DMS114 treated with DMSO at 0.1 percent for 48 hours (cell line): ENCODE measurements around the gene MRPL34.

ENCODE experiments used
- DNase-seq: peaks from one replicate; lab custom pipeline; 2025; ENCODE audit not compliant: unreplicated experiment; lab: John Stamatoyannopoulos, UW

Gene MRPL34

DNA sequence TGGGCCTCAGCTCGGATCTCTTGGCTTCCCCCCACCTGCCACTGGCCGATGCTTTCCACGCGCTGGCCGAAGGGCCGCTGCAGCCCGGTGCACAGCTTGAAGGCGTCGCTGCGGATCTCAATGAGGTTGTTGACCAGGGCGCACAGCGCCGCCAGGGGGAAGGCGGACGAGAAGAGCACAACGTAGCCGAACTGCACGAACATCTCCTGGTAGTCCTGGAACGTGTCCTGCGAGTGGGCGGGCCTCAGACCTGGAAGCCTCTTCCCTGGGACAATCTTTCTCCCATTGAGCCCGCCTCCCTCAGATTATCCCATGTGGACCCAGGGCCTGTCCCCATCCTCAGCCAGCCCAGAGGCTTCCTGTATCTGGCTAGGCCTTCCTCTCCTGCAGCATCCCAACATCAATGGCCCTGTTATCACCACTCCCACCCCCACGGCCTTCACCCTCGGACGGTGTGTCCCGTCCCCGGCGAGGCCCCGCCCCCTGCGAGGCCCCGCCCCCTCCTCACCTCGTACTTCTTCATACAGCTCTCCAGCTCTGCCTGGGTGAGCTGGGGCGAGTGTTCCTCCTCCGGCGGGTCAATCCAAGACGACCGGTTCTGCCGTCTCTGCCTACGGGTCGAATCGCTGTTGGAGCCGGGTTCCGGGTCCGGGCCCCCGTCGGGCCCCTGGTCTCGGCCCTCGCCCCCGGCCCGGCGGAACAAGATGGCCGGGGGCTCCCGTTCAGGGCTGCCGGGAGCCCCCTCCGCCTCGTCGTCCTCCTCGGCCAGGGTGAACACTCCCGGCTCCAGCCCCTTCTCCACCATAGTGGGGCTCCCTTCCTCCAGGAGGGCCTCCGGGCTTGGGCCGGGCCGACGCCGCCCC lies 22.2 kb downstream of the MRPL34 start:
- no peak for DNase-seq

DNA sequence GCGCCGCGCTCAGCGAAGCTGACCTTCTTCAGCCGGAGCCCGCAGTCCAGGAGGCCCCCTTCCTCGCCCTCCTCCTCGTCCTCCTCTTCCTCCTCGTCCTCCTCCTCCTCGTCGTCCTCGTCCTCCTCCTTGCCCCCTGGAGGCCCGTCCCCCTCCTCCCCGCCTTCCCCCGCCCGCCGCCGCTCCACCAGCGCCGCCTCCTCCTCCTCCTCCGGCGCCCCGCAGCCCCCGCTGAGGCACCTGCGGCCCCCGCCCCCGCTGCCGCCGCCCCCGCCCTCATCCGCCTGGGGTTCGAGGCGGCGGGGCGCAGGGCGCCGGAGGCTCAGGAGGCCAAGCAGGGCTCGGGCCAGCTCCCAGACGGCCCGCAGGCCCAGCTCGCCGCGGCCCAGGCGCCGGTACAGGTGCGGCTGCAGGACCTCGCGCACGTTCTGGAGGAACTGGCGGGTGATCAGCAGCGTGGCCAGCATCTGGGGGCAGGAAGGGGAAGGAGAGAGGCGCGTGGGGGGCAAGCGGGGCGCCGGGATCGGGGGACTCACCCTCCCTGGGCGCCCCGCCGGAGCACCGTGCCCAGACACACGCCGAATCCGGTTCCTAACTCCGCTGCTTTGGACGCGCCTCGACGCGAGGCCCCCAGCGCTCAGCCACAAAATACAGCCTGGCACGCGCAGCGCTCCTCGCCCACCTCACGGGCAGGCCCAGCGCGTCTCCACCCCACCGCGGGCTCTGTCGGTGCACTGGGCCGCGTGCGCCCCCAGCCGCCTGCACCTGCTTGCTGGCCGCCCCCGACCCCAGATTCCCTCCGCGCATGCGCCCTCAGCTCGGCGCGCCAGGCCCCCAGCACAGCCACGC lies 23.1 kb downstream of the MRPL34 start:
- no peak for DNase-seq

GRCh38 chr19:17329366-17330261 lies 23.9 kb downstream of the MRPL34 start:
- no peak for DNase-seq

GRCh38 chr19:17330262-17331044 lies 24.8 kb downstream of the MRPL34 start:
- DNase-seq: no peak

GRCh38 chr19:17331045-17331558 lies 25.4 kb downstream of the MRPL34 start:
- DNase-seq: no peak

DNA sequence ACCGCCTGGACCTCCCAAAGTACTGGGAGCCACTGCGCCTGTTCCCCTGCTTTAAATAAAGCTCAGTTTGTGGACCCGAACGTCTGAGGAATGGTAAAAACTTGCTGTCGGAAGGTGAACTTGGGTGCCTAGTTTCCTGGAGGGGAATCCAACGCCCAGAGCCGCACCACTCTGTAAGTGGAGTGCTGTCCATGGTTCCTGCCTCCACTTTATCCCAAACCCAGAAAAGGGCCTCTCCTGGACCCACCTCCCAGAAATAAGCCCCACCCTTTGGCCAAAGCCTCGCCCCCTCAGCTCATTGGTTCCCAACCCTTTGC lies 26.6 kb downstream of the MRPL34 start:
- DNase-seq: no peak

GRCh38 chr19:17332677-17333581 lies 27.3 kb downstream of the MRPL34 start:
- DNase-seq: peak; percentile 42

DNA sequence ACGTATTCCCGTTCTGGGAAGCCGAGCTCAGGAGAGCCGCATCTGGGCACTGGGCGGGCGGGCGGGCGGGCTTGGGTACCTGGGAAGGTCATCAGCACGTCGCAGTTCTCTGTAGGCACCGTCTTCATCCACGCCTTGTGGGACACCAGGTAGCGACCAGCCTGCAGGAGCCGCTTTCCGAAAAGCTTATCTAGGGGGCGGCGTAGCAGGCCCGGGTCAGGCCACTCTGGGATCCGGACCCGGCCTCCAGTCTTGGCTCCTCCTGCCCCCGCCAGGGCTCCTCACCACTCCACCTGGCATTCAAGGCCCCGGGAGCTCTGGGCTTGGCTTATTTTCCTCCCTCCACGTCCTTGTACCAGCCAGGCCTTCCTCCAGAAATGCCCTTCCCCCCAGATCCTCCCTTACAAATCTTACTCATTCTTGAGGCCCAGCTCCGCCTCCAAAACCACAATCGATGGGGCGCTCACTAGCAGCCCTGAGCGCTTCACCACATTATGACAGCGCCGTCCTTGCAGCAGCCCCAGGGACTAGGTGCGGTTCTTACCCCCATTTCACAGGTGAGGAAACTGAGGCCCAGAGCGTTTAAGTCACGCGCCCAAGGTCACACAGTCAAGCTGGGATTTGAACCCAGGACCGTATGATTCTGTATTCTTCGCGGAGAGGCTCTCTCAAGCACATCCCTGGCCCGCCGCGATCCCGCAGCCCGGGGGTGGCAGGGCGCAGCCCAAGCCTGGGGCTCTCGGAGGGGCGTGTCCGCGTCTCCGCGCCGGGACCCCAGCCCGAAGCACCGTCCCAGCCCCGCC lies 28.1 kb downstream of the MRPL34 start:
- DNase-seq: peak; percentile 15

GRCh38 chr19:17334414-17335409 lies 29.0 kb downstream of the MRPL34 start, which contains the start of gene ANO8:
ANO8 (minus strand) TSS chr19:17334855; CDS start chr19:17334670, 185 bp downstream.
- peak; percentile 97 for DNase-seq

- no peak for DNase-seq
Measured at GRCh38 chr19:17335575-17335974, 29.9 kb downstream of the MRPL34 start.

DNA sequence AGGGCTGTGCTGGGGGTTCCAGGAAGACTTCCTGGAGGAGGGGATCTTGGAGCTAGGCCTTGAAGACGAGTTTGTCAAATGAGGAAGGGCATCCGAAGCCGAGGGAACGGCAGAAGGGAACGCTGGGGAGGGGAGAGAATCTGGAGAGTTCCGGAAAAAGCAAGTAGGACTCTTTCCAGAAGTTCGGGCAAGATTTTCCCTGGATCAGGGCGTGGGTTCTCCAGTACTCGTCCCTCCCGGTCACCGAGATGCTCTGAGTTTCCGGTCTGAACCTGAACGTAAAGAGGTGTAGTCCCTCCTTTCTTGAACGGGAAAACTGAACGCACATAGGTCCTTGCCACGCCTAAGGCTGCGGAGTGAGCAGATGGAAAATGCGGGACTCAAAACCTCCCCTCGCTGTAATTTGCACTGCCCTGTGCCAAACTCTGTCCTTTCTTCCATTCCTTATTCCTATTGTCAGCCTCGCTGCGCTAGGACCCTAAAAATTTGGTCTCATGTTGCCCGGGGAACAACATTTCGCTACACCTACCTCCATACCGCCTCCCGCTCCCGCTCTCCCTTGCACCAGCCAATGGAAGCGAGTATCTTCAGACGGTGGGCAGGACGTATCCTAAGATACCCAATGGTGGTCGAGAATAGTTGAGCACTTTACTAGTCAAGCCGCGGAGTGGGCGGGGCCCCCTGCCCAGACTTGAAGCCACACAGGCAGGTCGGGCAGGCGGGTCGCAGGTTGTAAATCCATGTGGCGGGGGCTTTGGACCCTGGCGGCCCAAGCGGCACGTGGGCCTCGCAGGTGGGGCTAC lies 31.4 kb downstream of the MRPL34 start, which contains the start of gene GTPBP3:
Gene GTPBP3, plus strand, starts transcription at position 682 of the 803 bp plus-strand sequence. Its CDS starts 59 bp downstream, at position 741.
- peak; percentile 99 for DNase-seq

DNA sequence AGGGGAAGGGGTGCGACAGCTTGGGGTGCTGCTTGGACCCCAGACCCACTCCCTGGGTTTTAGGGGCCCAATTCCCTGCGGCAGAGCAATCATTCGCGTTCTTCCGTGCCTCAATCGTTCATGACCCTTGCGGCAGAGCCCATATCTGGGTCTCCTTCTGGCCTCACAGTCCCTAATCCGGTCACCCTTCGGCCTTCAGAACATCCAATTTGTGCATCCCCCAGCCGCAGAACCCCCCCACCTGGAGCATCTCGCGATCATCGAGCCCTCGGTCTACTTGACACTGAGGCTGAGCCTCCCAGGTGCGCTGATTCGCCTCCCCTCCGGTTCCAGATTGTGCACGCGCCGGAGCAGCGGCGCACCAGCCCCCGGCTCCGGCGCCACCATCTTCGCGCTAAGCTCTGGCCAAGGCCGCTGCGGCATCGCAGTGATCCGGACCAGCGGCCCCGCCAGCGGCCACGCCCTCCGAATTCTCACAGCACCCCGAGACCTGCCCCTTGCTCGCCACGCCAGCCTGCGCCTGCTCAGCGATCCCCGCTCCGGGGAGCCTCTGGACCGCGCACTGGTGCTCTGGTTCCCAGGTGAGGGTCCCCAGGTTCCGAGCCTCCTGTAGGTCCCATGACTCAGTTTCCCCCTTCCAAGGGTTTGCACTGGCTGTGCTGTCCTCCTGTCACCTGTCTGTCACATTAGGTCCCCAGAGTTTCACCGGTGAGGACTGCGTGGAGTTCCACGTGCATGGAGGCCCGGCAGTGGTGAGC lies 32.2 kb downstream of the MRPL34 start:
- peak; percentile 31 for DNase-seq

DNA sequence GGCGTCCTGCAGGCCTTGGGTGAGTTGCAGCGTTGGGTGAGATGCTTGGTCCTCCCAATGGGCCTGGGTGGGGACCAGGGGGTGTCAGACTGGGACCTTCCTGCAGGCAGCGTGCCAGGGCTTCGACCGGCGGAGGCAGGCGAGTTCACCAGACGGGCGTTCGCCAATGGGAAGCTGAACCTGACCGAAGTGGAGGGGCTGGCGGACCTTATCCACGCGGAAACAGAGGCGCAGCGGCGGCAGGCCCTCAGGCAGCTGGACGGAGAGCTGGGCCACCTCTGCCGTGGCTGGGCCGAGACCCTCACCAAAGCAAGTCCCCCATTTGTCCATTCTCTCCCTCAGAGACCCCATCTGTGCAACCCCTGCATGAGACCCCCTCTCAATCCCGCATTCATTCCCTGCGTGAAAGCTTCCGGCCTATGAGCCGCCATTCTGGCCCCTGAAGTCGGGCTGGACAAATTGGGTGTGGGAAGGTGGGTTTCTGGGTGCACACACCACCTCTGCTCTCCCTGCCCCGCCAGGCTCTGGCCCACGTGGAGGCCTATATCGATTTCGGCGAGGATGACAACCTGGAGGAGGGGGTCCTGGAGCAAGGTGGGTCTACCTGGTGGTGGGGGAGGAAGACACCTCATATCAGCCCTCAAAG lies 32.9 kb downstream of the MRPL34 start:
- no peak for DNase-seq

GRCh38 chr19:17339088-17339741 lies 33.5 kb downstream of the MRPL34 start:
- no peak for DNase-seq
